Activated B cell treated with CpG ODN at 0.5 μM for 24 hours (primary cell): Measurements from ENCODE around the gene PSMB10. TPM values are rescaled to one million over a fixed set of nuclear protein-coding genes. Genes with fewer than 3 reads are reported as not detected.

Experiments used
- ATAC-seq: fragments of 200-7000 bp; cut with Tn5 transposase; one replicate; pipeline ENCODE4 v1.10.0; 2021; ENCODE audit warnings: low read depth, mild to moderate bottlenecking, moderate library complexity
- CTCF ChIA-PET: fragments of 350-600 bp; sonication (Branson Sonifier 250); formaldehyde crosslinking; loops from one replicate; lab custom pipeline; 2021; ENCODE audit warnings: antibody characterized with exemption; lab: Charles Lee
- POLR2A ChIA-PET: fragments of 350-600 bp; sonication (Branson Sonifier 250); formaldehyde crosslinking; loops from one replicate; lab custom pipeline; 2021; ENCODE audit warnings: antibody characterized with exemption; lab: Charles Lee
- DNase-seq: peaks from one replicate; pipeline ENCODE4 v3.0.0; 2022
- H3K27ac Mint-ChIP-seq: one replicate; pipeline ENCODE4 v1.8.0; 2020; ENCODE audit warnings: mixed read lengths
- H3K27me3 Mint-ChIP-seq: one replicate; pipeline ENCODE4 v1.8.0; 2021; ENCODE audit warnings: mixed read lengths
- H3K36me3 Mint-ChIP-seq: one replicate; pipeline ENCODE4 v1.8.0; 2021; ENCODE audit warnings: low read depth, mixed read lengths
- H3K4me1 Mint-ChIP-seq: one replicate; pipeline ENCODE4 v1.8.0; 2021; ENCODE audit warnings: mixed read lengths
- H3K4me3 Mint-ChIP-seq: one replicate; pipeline ENCODE4 v1.8.0; 2020; ENCODE audit warnings: mild to moderate bottlenecking, mixed read lengths
- H3K9me3 Mint-ChIP-seq: one replicate; pipeline ENCODE4 v1.8.0; 2020; ENCODE audit warnings: mixed read lengths
- CTCF ChIP-seq: fragments of 200-600 bp; IDR thresholded peaks from one replicate; pipeline ENCODE4 v1.8.0; 2022; ENCODE audit warnings: antibody characterized with exemption, mild to moderate bottlenecking
- intact Hi-C: fragments of 100-400 bp; cut with micrococcal nuclease; formaldehyde crosslinking; loops from one replicate; pipeline ENCODE4 v1.15.1; 2024
- total RNA-seq: library from RNA; stranded (reverse); gene quantifications from 2 replicates; pipeline ENCODE4 v1.2.3, GENCODE V29; 2022

Gene PSMB10
- total RNA-seq, 1 donor from 2014 or later, result 202 TPM

- no peak for DNase-seq
- no peaks in the 10 kb centered on the region for H3K27me3 Mint-ChIP-seq
- no peaks in the 10 kb centered on the region for H3K9me3 Mint-ChIP-seq
- intact Hi-C loops, result loop anchor here (2.0 kb wide), 1 partner anchor 77 kb away; the partner anchor contains the start of gene PSKH1
- H3K4me1 Mint-ChIP-seq, result peaks cover 28% of the 10 kb centered on the region
- peak; percentile 3 for ATAC-seq
- CTCF ChIA-PET, result interaction anchor here (1.4 kb wide), 1 partner anchor 71 kb away, joined by 4 read pairs; no protein-coding TSS in a partner anchor
- POLR2A ChIA-PET, result interaction anchor here (0.6 to 3.0 kb wide), 9 partner anchors 10 to 96 kb away, joined by 3 to 25 read pairs (median 3); partner anchors contain the start of genes EDC4 and PSMB10
- peak overlapping the region; percentile 96 for H3K4me3 Mint-ChIP-seq
- no peak for TF ChIP-seq CTCF
- peaks cover 3% of the 10 kb centered on the region for H3K36me3 Mint-ChIP-seq
- H3K27ac Mint-ChIP-seq, result peak overlapping the region; percentile 68
Observed at GRCh38 chr16:67969254-67970039, 32.8 kb upstream of the PSMB10 start.

- intact Hi-C loops, result loop anchor here (1.0 to 2.0 kb wide), 7 partner anchors 17 to 162 kb away; partner anchors contain the start of genes DDX28, DUS2, PSKH1 and PSMB10
- H3K27ac Mint-ChIP-seq, result peak within 1 kb of the TSS; percentile 80
- no peaks in the 10 kb centered on the region for H3K9me3 Mint-ChIP-seq
- CTCF ChIA-PET, result interaction anchor here (1.4 to 1.8 kb wide), 2 partner anchors 72 kb away, joined by 4 to 5 read pairs; no protein-coding TSS in a partner anchor
- H3K4me1 Mint-ChIP-seq, result peaks cover 28% of the 10 kb centered on the region
- POLR2A ChIA-PET, result interaction anchor here (0.6 to 3.0 kb wide), 10 partner anchors 9 to 162 kb away, joined by 3 to 25 read pairs (median 3); partner anchors contain the start of genes EDC4, PSMB10, RANBP10 and TSNAXIP1
- no peak for TF ChIP-seq CTCF
- ATAC-seq, result peak; percentile 93
- peak within 1 kb of the TSS; percentile 96 for H3K4me3 Mint-ChIP-seq
- H3K27me3 Mint-ChIP-seq, result no peaks in the 10 kb centered on the region
- peaks cover 3% of the 10 kb centered on the region for H3K36me3 Mint-ChIP-seq
- peak; percentile 87 for DNase-seq
Observed at GRCh38 chr16:67968400-67969253, 32.0 kb upstream of the PSMB10 start, which contains the start of gene SLC12A4. Gene SLC12A4 (minus strand): TSS chr16:67968637. CDS start chr16:67968553, 84 bp downstream.

GRCh38 chr16:67967958-67968399 is 31.3 kb upstream of the PSMB10 start:
- CTCF ChIA-PET, result interaction anchor here (0.6 to 1.8 kb wide), 2 partner anchors 73 to 166 kb away, joined by 3 to 5 read pairs; no protein-coding TSS in a partner anchor
- DNase-seq (peak; percentile 44), ATAC-seq (peak; percentile 12)
- peak overlapping the region; percentile 96 for H3K4me3 Mint-ChIP-seq
- peak overlapping the region; percentile 80 for H3K27ac Mint-ChIP-seq
- POLR2A ChIA-PET, result interaction anchor here (0.7 to 3.0 kb wide), 3 partner anchors 26 to 162 kb away, joined by 3 to 25 read pairs (median 3); partner anchors contain the start of genes PSMB10, RANBP10 and TSNAXIP1
- H3K4me1 Mint-ChIP-seq, result peaks cover 28% of the 10 kb centered on the region
- peaks cover 4% of the 10 kb centered on the region for H3K36me3 Mint-ChIP-seq
- intact Hi-C loops, result loop anchor here (1.0 to 2.0 kb wide), 7 partner anchors 17 to 162 kb away; partner anchors contain the start of genes DDX28, DUS2, PSKH1 and PSMB10
- H3K9me3 Mint-ChIP-seq, result no peaks in the 10 kb centered on the region
- no peaks in the 10 kb centered on the region for H3K27me3 Mint-ChIP-seq
- no peak for TF ChIP-seq CTCF

GRCh38 chr16:67967183-67967957 is 30.7 kb upstream of the PSMB10 start:
- Mint-ChIP-seq H3K36me3 (peaks cover 7% of the 10 kb centered on the region), H3K27ac (peak overlapping the region; percentile 80), H3K4me1 (peaks cover 28% of the 10 kb centered on the region), H3K9me3 (no peaks in the 10 kb centered on the region), H3K27me3 (no peaks in the 10 kb centered on the region), H3K4me3 (peak overlapping the region; percentile 96)
- CTCF ChIA-PET, result interaction anchor here (0.6 to 1.8 kb wide), 2 partner anchors 73 to 166 kb away, joined by 3 to 5 read pairs; no protein-coding TSS in a partner anchor
- DNase-seq (no peak), ATAC-seq (no peak)
- no peak for TF ChIP-seq CTCF
- intact Hi-C loops, result no loop called here
- POLR2A ChIA-PET, result interaction anchor here (0.7 to 3.0 kb wide), 4 partner anchors 27 to 164 kb away, joined by 3 to 25 read pairs (median 4); partner anchors contain the start of genes PSMB10, RANBP10 and TSNAXIP1
